Mucosa of stomach (tissue), 1 donor: Measurements from ENCODE around the gene MTHFD2L.
"Not testable (repeated sequence)": the region's sequence is repeated elsewhere in the genome, so short reads cannot be mapped to it uniquely, and the experiment has no call there.

ENCODE experiments used
- H3K27me3 ChIP-seq: one replicate; pipeline ENCODE4 v1.7.0; 2013; ENCODE audit warnings: mild to moderate bottlenecking, low read length; ENCODE audit not compliant: control insufficient read depth, insufficient read depth
- H3K36me3 ChIP-seq: one replicate; pipeline ENCODE4 v1.7.0; 2013; ENCODE audit warnings: low read length; ENCODE audit not compliant: control insufficient read depth, insufficient read depth
- H3K4me1 ChIP-seq: one replicate; pipeline ENCODE4 v1.7.0; 2013; ENCODE audit warnings: mild to moderate bottlenecking, low read length; ENCODE audit not compliant: control insufficient read depth, insufficient read depth
- H3K4me3 ChIP-seq: one replicate; pipeline ENCODE4 v1.7.0; 2013; ENCODE audit warnings: low read length
- H3K9ac ChIP-seq: one replicate; pipeline ENCODE4 v1.7.0; 2013; ENCODE audit warnings: mild to moderate bottlenecking, low read length, moderate library complexity
- H3K9me3 ChIP-seq: one replicate; pipeline ENCODE4 v1.7.0; 2013; ENCODE audit warnings: mild to moderate bottlenecking, low read length, moderate library complexity; ENCODE audit not compliant: control insufficient read depth
- donor health status: Pancreatic carcinoma.

The MTHFD2L gene

DNA sequence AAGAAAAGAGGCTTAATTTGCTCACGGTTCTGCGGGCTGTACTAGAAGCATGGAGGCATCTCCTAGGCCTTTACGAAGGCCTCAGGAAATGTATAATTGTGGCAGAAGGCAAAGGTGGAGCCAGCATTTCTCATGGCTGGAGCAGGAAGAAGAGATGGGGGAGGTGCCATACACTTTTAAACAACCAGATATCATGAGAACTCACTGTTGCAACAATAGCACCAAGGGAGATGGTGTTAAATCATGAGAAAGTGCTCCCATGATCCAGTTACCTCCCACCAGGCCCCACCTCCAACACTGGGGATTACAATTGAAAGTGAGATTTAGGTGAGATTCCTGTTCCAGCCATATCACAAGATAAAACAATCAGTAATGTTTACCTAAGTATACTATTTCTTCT lies 45.5 kb downstream of the MTHFD2L start:
- Histone ChIP-seq H3K9me3 (no peaks in the 10 kb centered on the region), H3K27me3 (peaks cover 3% of the 10 kb centered on the region), H3K4me3 (no peak overlapping the region), H3K4me1 (peaks cover 24% of the 10 kb centered on the region), H3K36me3 (no peaks in the 10 kb centered on the region), H3K9ac (no peak overlapping the region)

DNA sequence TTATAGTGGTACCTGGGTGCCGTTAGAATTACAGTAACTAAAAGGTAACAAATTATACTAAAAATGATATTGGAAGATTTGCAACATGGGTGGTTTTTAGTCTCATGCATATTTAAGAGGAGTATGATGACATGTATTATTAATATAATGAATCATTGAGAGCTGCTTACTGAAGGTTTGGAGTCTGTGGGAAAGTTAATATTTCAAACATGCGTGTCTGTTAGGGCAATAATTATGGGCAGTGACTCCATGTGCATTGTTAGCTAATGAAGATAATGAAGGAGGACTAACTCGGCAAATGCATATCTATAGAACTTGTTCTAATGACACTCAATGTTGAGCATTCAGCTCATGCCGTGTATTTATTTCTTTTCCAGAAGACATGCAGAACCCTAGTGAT lies 47.1 kb downstream of the MTHFD2L start:
- no peaks in the 10 kb centered on the region for H3K36me3 ChIP-seq
- no peak overlapping the region for H3K9ac ChIP-seq
- no peaks in the 10 kb centered on the region for H3K9me3 ChIP-seq
- no peaks in the 10 kb centered on the region for H3K27me3 ChIP-seq
- no peak overlapping the region for H3K4me3 ChIP-seq
- H3K4me1 ChIP-seq: peaks cover 24% of the 10 kb centered on the region

DNA sequence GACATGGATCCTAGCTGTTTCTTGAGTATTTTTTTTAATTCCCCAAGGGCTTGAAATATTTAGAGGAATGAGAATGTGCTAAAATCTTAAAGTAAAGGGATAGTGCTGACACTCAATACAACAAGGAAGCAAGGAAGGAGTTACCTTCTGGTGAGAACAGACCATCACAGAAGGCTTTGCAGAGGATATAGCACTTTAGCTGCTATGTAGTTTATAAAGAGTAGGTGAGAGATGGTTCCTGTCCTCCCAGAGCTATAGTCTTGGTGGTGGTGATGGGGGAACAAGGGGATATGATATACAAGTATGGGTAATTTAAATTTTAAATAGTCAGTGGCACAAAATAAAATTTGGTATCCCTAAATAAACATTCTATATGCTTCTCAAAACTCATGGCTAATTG lies 47.6 kb downstream of the MTHFD2L start:
- H3K9me3 ChIP-seq: no peaks in the 10 kb centered on the region
- no peak overlapping the region for H3K9ac ChIP-seq
- H3K27me3 ChIP-seq: no peaks in the 10 kb centered on the region
- no peak overlapping the region for H3K4me3 ChIP-seq
- H3K36me3 ChIP-seq: no peaks in the 10 kb centered on the region
- H3K4me1 ChIP-seq: peaks cover 24% of the 10 kb centered on the region

GRCh38 chr4:74206088-74206825 lies 48.3 kb downstream of the MTHFD2L start:
- peaks cover 24% of the 10 kb centered on the region for H3K4me1 ChIP-seq
- no peaks in the 10 kb centered on the region for H3K9me3 ChIP-seq
- no peaks in the 10 kb centered on the region for H3K27me3 ChIP-seq
- H3K36me3 ChIP-seq: no peaks in the 10 kb centered on the region
- no peak overlapping the region for H3K9ac ChIP-seq
- H3K4me3 ChIP-seq: no peak overlapping the region

DNA sequence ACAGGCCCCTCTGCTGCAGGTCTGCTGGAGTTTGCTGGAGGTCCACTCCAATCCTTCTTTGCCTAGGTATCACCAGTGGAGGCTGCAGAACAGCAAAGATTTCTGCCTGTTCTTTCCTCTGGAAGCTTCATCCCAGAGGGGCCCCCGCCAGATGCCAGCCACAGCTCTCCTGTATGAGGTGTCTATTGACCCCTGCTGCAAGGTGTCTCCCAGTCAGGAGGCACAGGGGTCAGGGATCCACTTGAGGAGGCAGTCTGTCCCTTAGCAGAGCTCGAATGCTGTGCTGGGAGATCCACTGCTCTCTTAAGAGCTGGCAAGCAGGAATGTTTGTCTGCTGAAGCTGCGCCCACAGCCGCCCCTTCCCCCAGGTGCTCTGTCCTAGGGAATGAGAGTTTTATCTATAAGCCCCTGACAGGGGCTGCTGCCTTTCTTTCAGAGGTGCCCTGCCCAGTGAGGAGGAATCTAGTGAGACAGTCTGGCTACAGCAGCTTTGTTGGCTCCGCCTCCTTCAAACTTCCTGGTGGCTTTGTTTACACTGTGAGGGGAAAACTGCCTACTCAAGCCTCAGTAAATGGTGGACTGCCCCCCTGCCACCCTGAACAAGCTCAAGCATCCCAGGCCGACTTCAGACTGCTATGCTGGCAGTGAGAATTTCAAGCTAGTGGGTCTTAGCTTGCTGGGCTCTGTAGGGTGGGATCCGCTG lies 56.7 kb downstream of the MTHFD2L start:
- not testable (repeated sequence) for H3K36me3 ChIP-seq, H3K4me3 ChIP-seq
- H3K4me1 ChIP-seq: peaks cover 10% of the 10 kb centered on the region

GRCh38 chr4:74215236-74215635 lies 57.3 kb downstream of the MTHFD2L start:
- H3K4me3 ChIP-seq, H3K27me3 ChIP-seq, H3K36me3 ChIP-seq, H3K9ac ChIP-seq, H3K9me3 ChIP-seq: not testable (repeated sequence)
- H3K4me1 ChIP-seq: peaks cover 10% of the 10 kb centered on the region

More for the DNA sequence above, 56.7 kb downstream of the MTHFD2L start:
- H3K9ac ChIP-seq, H3K9me3 ChIP-seq, H3K27me3 ChIP-seq: not testable (repeated sequence)

DNA sequence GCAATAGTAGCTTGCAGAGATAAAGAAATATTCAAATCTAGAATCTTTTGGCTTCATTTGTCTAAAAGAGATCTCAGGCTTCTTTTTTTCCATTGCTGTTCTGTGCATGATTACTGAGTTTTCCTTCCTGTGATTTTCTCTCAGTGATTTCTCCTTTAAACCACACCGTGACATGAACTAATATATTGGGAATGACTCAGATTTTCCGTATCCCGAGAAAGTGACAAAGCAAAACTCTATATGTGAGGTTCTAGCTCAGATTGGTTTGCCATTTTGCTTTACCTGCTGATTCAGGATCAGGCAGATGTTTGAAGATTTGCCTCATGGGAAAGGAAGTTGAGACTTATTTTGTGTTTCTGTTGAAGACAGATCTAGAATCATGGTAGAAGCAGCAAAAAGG lies 59.4 kb downstream of the MTHFD2L start:
- Histone ChIP-seq H3K36me3 (no peaks in the 10 kb centered on the region), H3K4me3 (no peak overlapping the region), H3K9ac (no peak overlapping the region), H3K27me3 (no peaks in the 10 kb centered on the region), H3K4me1 (peaks cover 10% of the 10 kb centered on the region), H3K9me3 (no peaks in the 10 kb centered on the region)

DNA sequence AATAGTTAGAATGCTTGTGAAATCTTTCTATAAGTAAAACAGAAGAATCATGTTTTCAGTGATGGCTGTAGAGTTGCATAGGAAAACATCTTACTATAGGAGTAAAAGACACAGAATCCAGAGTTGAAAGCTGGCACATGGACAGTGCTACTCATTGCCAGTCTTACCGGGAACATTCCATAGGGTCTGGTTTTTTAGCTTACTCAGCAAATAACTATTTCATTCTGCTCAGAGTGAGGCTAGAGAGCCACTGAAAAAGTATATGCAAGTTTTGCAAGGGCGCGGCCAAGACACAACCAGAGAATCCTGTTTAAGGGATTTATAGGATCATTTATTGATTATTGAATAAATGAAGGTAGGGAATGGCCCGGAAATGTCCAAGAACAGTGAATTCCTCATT lies 60.3 kb downstream of the MTHFD2L start:
- Histone ChIP-seq H3K4me1 (peaks cover 10% of the 10 kb centered on the region), H3K4me3 (no peak overlapping the region), H3K36me3 (no peaks in the 10 kb centered on the region), H3K9me3 (no peaks in the 10 kb centered on the region), H3K9ac (no peak overlapping the region), H3K27me3 (no peaks in the 10 kb centered on the region)

DNA sequence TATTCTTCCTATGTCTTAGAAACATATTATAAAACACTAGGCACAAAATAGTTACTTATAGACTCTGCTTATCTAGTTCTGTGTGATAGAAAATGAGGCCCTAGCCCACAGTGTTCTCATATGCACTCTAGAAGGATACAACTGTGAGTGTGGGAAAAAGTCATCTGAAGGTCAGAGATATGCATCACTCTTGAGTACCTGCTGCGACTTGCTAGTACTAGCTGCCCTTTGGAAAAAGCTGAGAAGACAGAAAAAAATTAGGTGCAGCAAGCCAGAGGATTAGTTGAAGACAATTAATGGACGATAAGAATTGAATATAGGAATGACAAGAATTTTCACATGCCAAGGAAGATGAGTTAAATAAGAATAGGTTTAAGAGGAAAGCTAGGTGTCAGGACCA lies 61.3 kb downstream of the MTHFD2L start:
- H3K9ac ChIP-seq: no peak overlapping the region
- no peaks in the 10 kb centered on the region for H3K27me3 ChIP-seq
- no peaks in the 10 kb centered on the region for H3K36me3 ChIP-seq
- no peaks in the 10 kb centered on the region for H3K9me3 ChIP-seq
- H3K4me1 ChIP-seq: peaks cover 9% of the 10 kb centered on the region
- no peak overlapping the region for H3K4me3 ChIP-seq

- Histone ChIP-seq H3K9ac (no peak overlapping the region), H3K27me3 (no peaks in the 10 kb centered on the region), H3K9me3 (no peaks in the 10 kb centered on the region), H3K4me3 (no peak overlapping the region), H3K36me3 (no peaks in the 10 kb centered on the region), H3K4me1 (no peaks in the 10 kb centered on the region)
These were observed 65.2 kb downstream of the MTHFD2L start for GRCh38 chr4:74223098-74223497.

GRCh38 chr4:74223801-74224200 lies 65.9 kb downstream of the MTHFD2L start:
- Histone ChIP-seq H3K27me3 (no peaks in the 10 kb centered on the region), H3K9me3 (no peaks in the 10 kb centered on the region), H3K4me1 (no peaks in the 10 kb centered on the region), H3K4me3 (no peak overlapping the region), H3K9ac (no peak overlapping the region), H3K36me3 (no peaks in the 10 kb centered on the region)

DNA sequence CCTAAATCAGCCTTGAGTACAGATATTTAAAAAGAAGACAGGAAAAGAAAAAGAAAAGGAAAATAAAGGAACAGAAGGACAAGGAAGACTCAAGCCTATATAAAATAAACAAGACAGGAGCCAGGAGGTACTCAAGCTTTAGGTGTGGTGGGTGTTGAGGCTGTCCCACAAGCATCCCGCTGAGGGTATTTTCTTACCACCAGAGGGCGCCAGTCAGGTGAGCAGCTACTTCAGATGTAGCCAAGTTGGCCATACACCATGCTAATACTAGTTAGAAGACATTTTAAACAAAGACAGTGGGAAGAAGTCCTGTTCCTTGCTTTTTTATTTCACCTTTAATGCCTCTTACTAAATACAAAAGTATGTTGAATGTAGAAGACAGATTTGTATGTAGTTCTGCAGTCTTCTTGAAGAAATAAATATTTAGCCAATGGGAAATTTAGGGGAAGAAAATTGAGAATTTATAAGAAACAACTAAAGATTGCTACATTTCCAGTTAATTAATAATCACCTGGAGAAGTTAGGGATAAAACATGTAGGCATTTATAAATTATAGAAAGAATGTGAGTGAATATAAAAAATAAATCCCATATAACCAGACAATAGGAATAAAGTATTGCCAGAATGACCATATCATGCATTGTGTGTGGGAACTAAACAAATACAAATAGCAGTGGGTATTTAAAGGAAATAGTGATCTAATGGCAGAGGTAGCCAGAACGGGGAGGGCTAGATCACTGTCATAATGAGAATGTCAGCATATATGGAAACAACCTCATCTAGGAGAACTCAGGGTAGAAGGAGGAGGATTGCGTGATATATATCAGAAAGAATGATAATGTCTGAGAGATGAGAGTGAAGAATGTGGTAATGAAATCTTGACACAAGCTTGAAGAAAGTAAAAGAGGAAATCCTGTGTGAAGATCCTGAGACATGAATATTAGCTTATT lies 71.0 kb downstream of the MTHFD2L start:
- no peaks in the 10 kb centered on the region for H3K27me3 ChIP-seq
- H3K9me3 ChIP-seq: no peaks in the 10 kb centered on the region
- H3K4me1 ChIP-seq: peaks cover 14% of the 10 kb centered on the region
- no peak overlapping the region for H3K4me3 ChIP-seq
- no peaks in the 10 kb centered on the region for H3K36me3 ChIP-seq
- H3K9ac ChIP-seq: no peak overlapping the region
